Tibial nerve (tissue), 4 donors: ENCODE data around the gene NUDT13.
A peak's percentile ranks its signal among the peaks of the same experiment; 100 is the strongest.

Experiments
- CTCF ChIP-seq, 5 experiments: fragments of 200-600 bp in 3 of 5; fragments of 450-650 bp in 2 of 5; sonication (generic) in 3 of 5; IDR thresholded peaks; one replicate each; pipeline ENCODE4 v1.5.1; 2016 to 2019; ENCODE audit warnings: antibody characterized with exemption in 5 of 5, mild to moderate bottlenecking in 3 of 5, moderate library complexity in 2 of 5
- EP300 ChIP-seq, 2 donors: sonication (generic); formaldehyde crosslinking; IDR thresholded peaks; one replicate each; pipeline ENCODE4 v1.6.1; 2017; ENCODE audit warnings: antibody characterized with exemption in 2 of 2, mild to moderate bottlenecking in 1 of 2

- no peak for TF ChIP-seq CTCF (IDR thresholded peaks at IDR 0.05)
- peak in 1 of 2 donors; percentile 31 for TF ChIP-seq EP300 (IDR thresholded peaks at IDR 0.05)
Observed at GRCh38 chr10:73117976-73118743, 7.9 kb downstream of the NUDT13 start.
